ENCODE measurements around the gene HIPK1. TPM values are rescaled to one million over a fixed set of nuclear protein-coding genes. Genes with fewer than 3 reads are reported as not detected.

The HIPK1 gene
- 11.4 and 17.0 TPM in 2 replicates for total RNA-seq

GRCh38 chr1:113928941-113929749 lies at the start of gene HIPK1:
TSS of gene HIPK1 (plus strand) at chr1:113929324.

GRCh38 chr1:113887402-113888175 lies 41.5 kb upstream of the HIPK1 start, which contains the start of gene BCL2L15:
TSS of gene BCL2L15 (minus strand) at chr1:113887581. CDS start at chr1:113887375, 206 bp downstream.

DNA sequence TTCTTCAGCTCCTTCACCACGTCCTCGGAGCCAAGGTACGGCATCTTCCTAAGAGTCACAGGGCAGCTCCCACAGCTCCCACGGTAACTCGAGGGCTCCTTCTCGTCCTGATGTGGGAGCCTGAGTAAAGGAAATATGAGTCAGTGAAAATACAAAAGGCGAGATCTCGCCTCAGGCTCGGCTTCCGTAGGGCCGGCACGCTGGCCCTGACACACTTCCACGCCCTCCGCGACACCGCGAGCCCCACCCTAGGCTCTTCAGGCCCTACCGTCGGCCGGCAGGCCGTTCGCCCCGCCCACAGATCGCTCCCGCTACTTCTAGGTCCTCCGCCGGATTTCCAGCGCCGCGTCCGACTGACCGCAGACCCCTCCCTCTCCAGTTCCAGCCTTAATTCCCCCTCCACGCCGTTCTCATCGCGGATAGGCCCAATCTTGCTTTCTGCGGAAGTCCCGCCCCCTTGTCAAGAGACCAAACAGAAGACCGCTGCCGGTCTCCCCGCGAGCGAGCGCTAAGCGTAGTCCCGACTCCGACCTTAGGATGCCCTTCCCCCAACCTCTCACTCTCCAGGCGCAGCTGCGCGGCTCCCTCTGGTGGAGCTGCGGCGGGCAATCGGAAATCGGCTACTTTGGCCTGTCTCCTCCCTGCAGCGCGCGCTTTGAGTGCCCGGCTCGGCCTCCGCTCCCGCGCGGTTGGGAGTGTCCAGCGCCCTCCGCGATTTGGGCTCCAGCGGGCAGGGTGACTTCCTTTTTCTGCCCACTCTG lies 24.3 kb upstream of the HIPK1 start, which contains the start of the genes AP4B1 and DCLRE1B:
AP4B1 (minus strand) TSS at position 126 of the 761 bp plus-strand sequence; CDS start at position 44, 82 bp downstream.
DCLRE1B (plus strand) TSS at position 653 of the 761 bp plus-strand sequence. CDS start 261 bp downstream, outside the sequence.

GRCh38 chr1:113978863-113979702 lies 50.0 kb downstream of the HIPK1 start, which contains the start of gene OLFML3:
TSS of gene OLFML3 (plus strand) at chr1:113979474. CDS start at chr1:113979517, 43 bp downstream.

Other genes with a start within 250 kb of the HIPK1 start
- 23.3 and 25.7 TPM in 2 replicates for gene PHTF1, start 169.8 kb upstream of the HIPK1 start, total RNA-seq
- 8.8 and 12.9 TPM in 2 replicates for gene RSBN1, start 116.8 kb upstream of the HIPK1 start, total RNA-seq
- 0.37 and 0.59 TPM in 2 replicates for gene PTPN22, start 57.6 kb upstream of the HIPK1 start, total RNA-seq
- 0.59 and 1.8 TPM in 2 replicates for gene BCL2L15, start 41.7 kb upstream of the HIPK1 start, total RNA-seq
- gene AP4B1, start 24.5 kb upstream of the HIPK1 start, total RNA-seq: 15.1 and 15.4 TPM in 2 replicates
- gene DCLRE1B, start 24.0 kb upstream of the HIPK1 start, total RNA-seq: 5.9 and 9.0 TPM in 2 replicates
- gene OLFML3, start 50.1 kb downstream of the HIPK1 start, total RNA-seq: 19.8 and 22.7 TPM in 2 replicates
- under 0.01 TPM in 1 of 2 replicates, not detected in the other for gene SYT6, start 224.5 kb downstream of the HIPK1 start, total RNA-seq

All from subcutaneous preadipocyte (primary cell).